GM19025 (cell line): ENCODE measurements around the gene DOCK1.
"Not testable (repeated sequence)": the region's sequence is repeated elsewhere in the genome, so short reads cannot be mapped to it uniquely, and the experiment has no call there.

Source experiments
- ATAC-seq: cut with Tn5 transposase; IDR thresholded peaks from one replicate; pipeline ENCODE4 v1.9.1; 2021; ENCODE audit warnings: mild to moderate bottlenecking, low read depth, moderate library complexity; ENCODE audit not compliant: unreplicated experiment

DOCK1 gene

GRCh38 chr10:127292888-127293287 is 387.7 kb downstream of the DOCK1 start:
- no peak for ATAC-seq

GRCh38 chr10:127293640-127294039 is 388.4 kb downstream of the DOCK1 start:
- no peak for ATAC-seq

GRCh38 chr10:127296696-127297095 is 391.5 kb downstream of the DOCK1 start:
- ATAC-seq = no peak

- ATAC-seq = no peak
These were observed 393.2 kb downstream of the DOCK1 start for GRCh38 chr10:127298381-127298780.

- not testable (repeated sequence) for ATAC-seq
These were observed 394.0 kb downstream of the DOCK1 start for GRCh38 chr10:127299192-127299591.

- no peak for ATAC-seq
These were observed 394.9 kb downstream of the DOCK1 start for GRCh38 chr10:127299956-127300689.

GRCh38 chr10:127300868-127301321 is 395.7 kb downstream of the DOCK1 start:
- no peak for ATAC-seq

- ATAC-seq = no peak
These were observed 397.1 kb downstream of the DOCK1 start for GRCh38 chr10:127302343-127302742.

GRCh38 chr10:127303105-127303504 is 397.9 kb downstream of the DOCK1 start:
- ATAC-seq = no peak

GRCh38 chr10:127303746-127304145 is 398.5 kb downstream of the DOCK1 start:
- ATAC-seq = no peak

GRCh38 chr10:127306479-127306878 is 401.3 kb downstream of the DOCK1 start:
- no peak for ATAC-seq

- ATAC-seq = no peak
These were observed 402.1 kb downstream of the DOCK1 start for GRCh38 chr10:127307338-127307737.

GRCh38 chr10:127308031-127308430 is 402.8 kb downstream of the DOCK1 start:
- no peak for ATAC-seq

- not testable (repeated sequence) for ATAC-seq
These were observed 404.4 kb downstream of the DOCK1 start for GRCh38 chr10:127309619-127310018.

- ATAC-seq = no peak
These were observed 405.2 kb downstream of the DOCK1 start for GRCh38 chr10:127310430-127310829.

GRCh38 chr10:127310923-127311322 is 405.7 kb downstream of the DOCK1 start:
- ATAC-seq = no peak

GRCh38 chr10:127313996-127314700 is 408.9 kb downstream of the DOCK1 start:
- no peak for ATAC-seq

- no peak for ATAC-seq
These were observed 409.6 kb downstream of the DOCK1 start for GRCh38 chr10:127314797-127315196.

GRCh38 chr10:127315888-127316287 is 410.7 kb downstream of the DOCK1 start:
- ATAC-seq = no peak

- ATAC-seq = no peak
These were observed 413.2 kb downstream of the DOCK1 start for GRCh38 chr10:127318396-127318795.

- no peak for ATAC-seq
These were observed 414.0 kb downstream of the DOCK1 start for GRCh38 chr10:127319271-127319670.

GRCh38 chr10:127319691-127320090 is 414.5 kb downstream of the DOCK1 start:
- no peak for ATAC-seq
